Smooth muscle cell (in vitro differentiated cells): Measurements from ENCODE around the gene CDH7. TPM values are rescaled to one million over a fixed set of nuclear protein-coding genes. Genes with fewer than 3 reads are reported as not detected.
A peak's percentile ranks its signal among the peaks of the same experiment; 100 is the strongest.

Experiments
- DNase-seq: peaks from one replicate; lab custom pipeline; 2025; ENCODE audit not compliant: unreplicated experiment; lab: John Stamatoyannopoulos, UW
- H2AFZ ChIP-seq: fragments of 200-600 bp; sonication (generic); 2 replicates; pipeline ENCODE4 v1.6.0; 2016; ENCODE audit warnings: antibody characterized with exemption, low read depth, mild to moderate bottlenecking
- H3F3A ChIP-seq: fragments of 200-600 bp; sonication (generic); 2 replicates; pipeline ENCODE4 v1.6.0; 2017; ENCODE audit warnings: antibody characterized with exemption, low read depth
- H3K27ac ChIP-seq: fragments of 200-600 bp; sonication (generic); 2 replicates; pipeline ENCODE4 v1.5.1; 2016; ENCODE audit warnings: low read depth, mild to moderate bottlenecking
- H3K27me3 ChIP-seq: fragments of 200-600 bp; sonication (generic); 2 replicates; pipeline ENCODE4 v1.6.1; 2016; ENCODE audit warnings: low read depth, mild to moderate bottlenecking
- H3K36me3 ChIP-seq: fragments of 200-600 bp; sonication (generic); 2 replicates; pipeline ENCODE4 v1.5.1; 2016; ENCODE audit warnings: low read depth
- H3K4me1 ChIP-seq: fragments of 200-600 bp; sonication (generic); 2 replicates; pipeline ENCODE4 v1.5.1; 2016; ENCODE audit warnings: low read depth
- H3K4me2 ChIP-seq: fragments of 200-600 bp; sonication (generic); 2 replicates; pipeline ENCODE4 v1.6.0; 2016; ENCODE audit warnings: mild to moderate bottlenecking
- H3K4me3 ChIP-seq: fragments of 200-600 bp; sonication (generic); 2 replicates; pipeline ENCODE4 v1.5.1; 2016; ENCODE audit warnings: mild to moderate bottlenecking
- H3K79me2 ChIP-seq: fragments of 200-600 bp; sonication (generic); 2 replicates; pipeline ENCODE4 v1.6.0; 2016; ENCODE audit warnings: low read depth, mild to moderate bottlenecking
- H3K9ac ChIP-seq: fragments of 200-600 bp; sonication (generic); 2 replicates; pipeline ENCODE4 v1.6.0; 2016; ENCODE audit warnings: low read depth
- H3K9me3 ChIP-seq: fragments of 200-600 bp; sonication (generic); replicated peaks from 2 replicates; pipeline ENCODE4 v1.5.1; 2016; ENCODE audit warnings: low read depth
- H4K20me1 ChIP-seq: fragments of 200-600 bp; sonication (generic); 2 replicates; pipeline ENCODE4 v1.6.0; 2016; ENCODE audit warnings: low read depth
- CTCF ChIP-seq: fragments of 200-600 bp; sonication (generic); IDR thresholded peaks from 2 replicates; pipeline ENCODE4 v1.5.1; 2017; ENCODE audit warnings: borderline replicate concordance, mild to moderate bottlenecking, antibody characterized with exemption; ENCODE audit not compliant: insufficient read depth, poor library complexity, severe bottlenecking
- WGBS: methylation state at CpG from one replicate; pipeline ENCODE4 v1.1.7; 2016; ENCODE audit warnings: low lambda C conversion rate; 5-methylcytosine and 5-hydroxymethylcytosine counted together
- polyA plus RNA-seq: library from polyadenylated mRNA; unstranded; fragments of >200 nt; fragmentation: Nextera tagmentation; extraction: Ambion mirVana; gene quantifications from 2 replicates; pipeline ENCODE4 v1.2.1, GENCODE V29; 2016
- total RNA-seq: library from RNA; depleted of rRNA; stranded (reverse); fragments of >200 nt; gene quantifications from 2 replicates; pipeline ENCODE4 v1.2.3, GENCODE V29; 2014

CDH7 gene
- total and polyA plus RNA-seq, 2 experiments from 2014 or later, result 8.2 to 16.5 TPM

- 96% methylated on average over 4 of the region's 4 CpGs for WGBS
- no peak overlapping the region for H3K4me2 ChIP-seq
- TF ChIP-seq CTCF, result no peak
Observed at GRCh38 chr18:65790604-65791003, 39.8 kb downstream of the CDH7 start.

GRCh38 chr18:65791719-65792118 lies 40.9 kb downstream of the CDH7 start:
- H3F3A ChIP-seq, result no peaks in the 10 kb centered on the region
- H3K4me2 ChIP-seq, result peak overlapping the region; percentile 34
- no peaks in the 10 kb centered on the region for H3K4me1 ChIP-seq
- no peak overlapping the region for H3K4me3 ChIP-seq
- no peaks in the 10 kb centered on the region for H3K9me3 ChIP-seq
- H4K20me1 ChIP-seq, result no peaks in the 10 kb centered on the region
- no peak for TF ChIP-seq CTCF
- no peaks in the 10 kb centered on the region for H3K79me2 ChIP-seq
- no peak overlapping the region for H2AFZ ChIP-seq
- no peak for DNase-seq
- 22% methylated on average over 4 of the region's 4 CpGs for WGBS
- no peaks in the 10 kb centered on the region for H3K27me3 ChIP-seq
- peak overlapping the region; percentile 33 for H3K27ac ChIP-seq
- no peaks in the 10 kb centered on the region for H3K36me3 ChIP-seq
- no peak overlapping the region for H3K9ac ChIP-seq

More at GRCh38 chr18:65790604-65791003, 39.8 kb downstream of the CDH7 start:
- peak overlapping the region; percentile 5 for H3K27ac ChIP-seq
- no peaks in the 10 kb centered on the region for H3K27me3 ChIP-seq
- no peak overlapping the region for H2AFZ ChIP-seq
- H3K4me1 ChIP-seq, result no peaks in the 10 kb centered on the region
- H3K36me3 ChIP-seq, result no peaks in the 10 kb centered on the region
- DNase-seq, result no peak
- H3K79me2 ChIP-seq, result no peaks in the 10 kb centered on the region
- no peaks in the 10 kb centered on the region for H3K9me3 ChIP-seq
- H3K9ac ChIP-seq, result no peak overlapping the region
- H3F3A ChIP-seq, result no peaks in the 10 kb centered on the region
- H3K4me3 ChIP-seq, result no peak overlapping the region
- H4K20me1 ChIP-seq, result no peaks in the 10 kb centered on the region

- DNase-seq, result no peak
- Histone ChIP-seq H3K9me3 (no peaks in the 10 kb centered on the region), H3K4me3 (no peak overlapping the region), H3K36me3 (no peaks in the 10 kb centered on the region), H3K79me2 (no peaks in the 10 kb centered on the region), H3K27ac (peak overlapping the region; percentile 33), H2AFZ (no peak overlapping the region), H4K20me1 (no peaks in the 10 kb centered on the region), H3F3A (no peaks in the 10 kb centered on the region), H3K27me3 (no peaks in the 10 kb centered on the region), H3K4me1 (no peaks in the 10 kb centered on the region), H3K9ac (no peak overlapping the region), H3K4me2 (no peak overlapping the region)
- 56% methylated on average over 4 of the region's 4 CpGs for WGBS
- no peak for TF ChIP-seq CTCF
Observed at GRCh38 chr18:65792456-65793074, 41.8 kb downstream of the CDH7 start.

GRCh38 chr18:65808759-65809158 lies 57.9 kb downstream of the CDH7 start:
- Histone ChIP-seq H3K4me1 (no peaks in the 10 kb centered on the region), H4K20me1 (no peaks in the 10 kb centered on the region)
- WGBS, result 75% methylated on average over 6 of the region's 6 CpGs

More at GRCh38 chr18:65808759-65809158, 57.9 kb downstream of the CDH7 start:
- TF ChIP-seq CTCF, result no peak
- no peak overlapping the region for H2AFZ ChIP-seq
- no peaks in the 10 kb centered on the region for H3K36me3 ChIP-seq
- H3K27me3 ChIP-seq, result no peaks in the 10 kb centered on the region
- no peak overlapping the region for H3K4me2 ChIP-seq
- H3K4me3 ChIP-seq, result no peak overlapping the region
- DNase-seq, result no peak
- no peak overlapping the region for H3K27ac ChIP-seq
- no peaks in the 10 kb centered on the region for H3F3A ChIP-seq
- H3K9ac ChIP-seq, result no peak overlapping the region
- no peaks in the 10 kb centered on the region for H3K79me2 ChIP-seq
- no peaks in the 10 kb centered on the region for H3K9me3 ChIP-seq
